ENCODE measurements around the gene EVL. TPM values are rescaled to one million over a fixed set of nuclear protein-coding genes. Genes with fewer than 3 reads are reported as not detected.

Gene EVL
- total and polyA plus RNA-seq, 2 donors = 233 to 240 TPM

Other genes with a start within 250 kb of the EVL start
- gene DEGS2, start 94.2 kb downstream of the EVL start, total RNA-seq = 0.38 TPM
- gene DEGS2, start 94.2 kb downstream of the EVL start, polyA plus RNA-seq = 2.1 TPM
- gene YY1, start 173.7 kb downstream of the EVL start, total RNA-seq = 66.7 TPM
- gene YY1, start 173.7 kb downstream of the EVL start, polyA plus RNA-seq = 72.3 TPM
- 19.4 TPM for gene SLC25A29, start 241.0 kb downstream of the EVL start, total RNA-seq
- gene SLC25A29, start 241.0 kb downstream of the EVL start, polyA plus RNA-seq = 90.3 TPM

Data from thymus (tissue), 2 donors.